GM21737 (cell line): ENCODE data around the gene RTN4.

Experiments
- ATAC-seq: cut with Tn5 transposase; IDR thresholded peaks from one replicate; pipeline ENCODE4 v1.9.1; 2021; ENCODE audit warnings: mild to moderate bottlenecking, moderate library complexity; ENCODE audit not compliant: unreplicated experiment

The RTN4 gene

DNA sequence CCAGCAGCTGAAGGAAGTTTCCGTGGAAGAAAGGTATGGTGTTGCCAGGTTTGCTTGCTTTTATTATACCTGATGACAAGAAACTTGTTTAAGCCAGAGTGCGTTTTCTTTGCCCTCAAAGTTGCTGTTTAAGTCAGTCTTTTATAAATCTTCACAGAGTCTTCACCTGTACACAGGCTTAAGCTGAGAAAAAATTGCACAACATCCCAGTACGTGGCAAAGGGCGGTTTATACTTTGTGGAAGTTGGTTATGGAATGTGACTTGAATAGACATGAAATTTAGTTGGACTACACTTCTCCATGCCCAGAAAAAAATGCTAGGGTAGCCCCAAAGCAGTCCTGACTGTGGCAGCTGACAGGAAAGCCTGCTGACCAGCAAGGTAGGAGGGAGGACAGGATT lies 121.5 kb downstream of the RTN4 start:
- ATAC-seq = no peak

DNA sequence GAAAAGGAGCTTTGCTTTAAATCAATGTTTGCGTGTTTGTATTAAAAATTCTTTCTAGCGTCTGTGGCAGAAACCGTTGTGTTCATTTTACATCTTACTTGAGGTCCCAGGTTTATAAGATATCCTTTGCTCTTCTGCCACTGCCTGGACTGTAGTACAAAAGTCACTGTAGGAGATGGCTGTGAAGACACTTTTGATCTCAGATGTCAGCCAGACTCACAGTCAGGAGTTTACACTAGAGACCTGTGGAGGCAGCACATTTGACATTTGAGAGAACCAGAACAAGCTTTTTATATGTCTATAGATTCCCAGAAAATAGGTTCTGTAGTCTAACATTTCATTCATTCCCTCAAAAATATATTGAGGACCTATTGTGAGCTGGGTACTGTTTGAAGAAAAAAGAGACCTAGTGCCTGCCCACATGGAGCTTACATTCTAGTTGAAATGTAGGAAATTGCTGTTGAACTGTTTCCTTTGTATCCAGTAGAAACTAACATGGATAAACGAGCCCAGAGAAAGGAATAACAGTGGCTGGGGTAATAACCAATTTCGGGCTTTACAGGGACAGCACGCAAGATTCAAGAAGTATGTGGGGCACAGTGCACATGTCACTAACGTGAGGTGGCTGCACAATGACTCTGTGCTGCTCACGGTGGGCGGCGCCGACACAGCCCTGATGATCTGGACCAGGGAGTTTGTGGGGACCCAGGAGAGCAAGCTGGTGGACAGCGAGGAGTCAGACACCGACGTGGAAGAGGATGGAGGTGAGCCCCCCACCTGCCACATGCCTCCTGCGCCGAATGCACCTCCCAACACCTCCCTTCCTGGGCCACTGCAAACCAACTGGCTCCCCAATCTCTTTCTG lies 122.3 kb downstream of the RTN4 start:
- ATAC-seq = no peak

DNA sequence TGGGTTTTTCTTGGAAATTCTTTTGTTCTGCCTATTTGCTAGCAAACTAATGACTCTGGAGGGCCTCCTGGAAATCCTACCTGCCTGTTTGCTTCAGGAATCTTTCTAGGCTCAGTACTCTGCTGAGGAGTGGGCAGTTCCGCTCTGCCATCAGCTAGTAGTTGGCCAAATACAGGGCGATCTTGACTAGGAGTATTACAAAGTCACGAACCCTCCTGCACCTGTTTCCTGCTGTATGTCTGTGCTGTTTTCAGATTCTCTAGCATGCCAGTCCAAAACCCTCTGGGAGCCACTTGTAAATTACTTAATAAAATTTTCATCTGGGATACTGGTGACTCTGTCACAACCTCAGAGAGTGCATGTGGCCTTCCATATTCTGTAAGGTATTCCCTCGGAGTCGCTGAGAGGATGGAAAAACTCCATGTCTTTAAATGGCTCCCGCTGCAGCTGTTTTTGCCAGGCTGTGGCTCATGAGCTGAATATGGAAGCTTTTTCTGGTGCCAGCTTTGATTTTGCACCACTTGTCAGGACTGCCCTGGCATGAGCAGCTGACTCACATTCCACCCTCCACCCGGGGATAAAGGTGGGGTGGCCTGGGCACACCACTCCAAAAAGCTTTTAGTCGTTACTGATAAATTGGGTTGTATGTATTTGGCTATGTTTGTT lies 123.0 kb downstream of the RTN4 start:
- no peak for ATAC-seq

DNA sequence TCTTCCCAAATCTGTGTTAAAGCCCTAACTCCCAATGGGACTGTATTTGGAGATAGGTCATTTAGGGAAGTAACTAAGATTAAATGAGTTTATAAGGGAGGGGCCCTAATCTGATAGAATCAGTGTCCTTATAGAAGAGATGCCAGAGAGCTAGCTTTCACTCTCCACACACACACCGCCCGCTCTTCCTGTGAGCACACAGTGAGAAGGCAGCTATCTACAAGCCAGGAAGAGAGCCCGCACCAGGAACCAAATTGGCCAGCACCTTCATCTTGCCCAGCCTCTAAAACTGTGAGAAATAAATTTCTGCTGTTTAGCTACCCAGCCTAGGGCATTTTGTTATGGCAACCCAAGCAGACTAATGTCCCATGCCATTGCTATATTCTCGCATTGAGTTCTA lies 125.2 kb downstream of the RTN4 start:
- no peak for ATAC-seq

DNA sequence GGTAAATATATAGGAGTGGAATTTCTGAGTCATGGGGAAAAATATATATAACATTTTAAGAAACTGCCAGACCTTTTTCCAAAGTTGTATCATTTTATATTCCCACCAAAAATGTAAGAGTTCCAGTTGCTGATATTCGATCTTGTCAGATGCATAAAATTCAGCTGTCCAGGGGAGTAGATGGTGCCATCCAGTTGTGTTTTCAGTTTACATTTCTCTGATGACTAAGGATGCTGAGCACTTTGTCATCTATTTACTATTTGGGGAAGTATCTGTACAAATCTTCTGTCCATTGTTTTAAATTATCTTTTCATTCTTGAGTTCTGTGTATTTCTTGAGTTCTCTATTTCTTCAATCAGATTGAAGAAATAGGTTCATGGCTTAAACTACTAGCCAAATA lies 126.1 kb downstream of the RTN4 start:
- no peak for ATAC-seq
